Measurements from ENCODE around the gene RNF166.

RNF166 gene

GRCh38 chr16:88742896-88743605 is 36.8 kb upstream of the RNF166 start:
- no peak for TF ChIP-seq CTCF (IDR thresholded peaks at IDR 0.05)

DNA sequence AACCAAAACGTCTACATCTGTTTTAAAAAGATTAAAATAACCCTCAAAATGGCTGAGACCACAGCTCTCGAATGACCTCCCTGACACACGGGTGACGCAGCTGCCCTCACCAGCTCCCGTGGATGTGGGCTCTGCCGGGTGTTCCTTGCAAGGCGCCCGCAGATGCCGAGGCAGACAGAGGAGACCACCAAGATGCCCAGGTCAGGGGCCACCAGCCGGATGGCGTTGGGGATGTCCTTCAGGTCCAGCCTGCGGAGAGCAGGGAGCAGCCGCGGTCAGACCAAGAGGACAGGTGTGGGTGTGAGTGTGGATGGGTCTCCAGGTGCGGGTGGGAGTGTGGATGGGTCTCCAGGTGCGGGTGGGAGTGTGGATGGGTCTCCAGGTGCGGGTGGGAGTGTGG is 35.2 kb upstream of the RNF166 start:
- TF ChIP-seq CTCF (IDR thresholded peaks at IDR 0.05) = no peak

- no peak for TF ChIP-seq CTCF (IDR thresholded peaks at IDR 0.05)
Measured at GRCh38 chr16:88740727-88741055, 34.5 kb upstream of the RNF166 start.

DNA sequence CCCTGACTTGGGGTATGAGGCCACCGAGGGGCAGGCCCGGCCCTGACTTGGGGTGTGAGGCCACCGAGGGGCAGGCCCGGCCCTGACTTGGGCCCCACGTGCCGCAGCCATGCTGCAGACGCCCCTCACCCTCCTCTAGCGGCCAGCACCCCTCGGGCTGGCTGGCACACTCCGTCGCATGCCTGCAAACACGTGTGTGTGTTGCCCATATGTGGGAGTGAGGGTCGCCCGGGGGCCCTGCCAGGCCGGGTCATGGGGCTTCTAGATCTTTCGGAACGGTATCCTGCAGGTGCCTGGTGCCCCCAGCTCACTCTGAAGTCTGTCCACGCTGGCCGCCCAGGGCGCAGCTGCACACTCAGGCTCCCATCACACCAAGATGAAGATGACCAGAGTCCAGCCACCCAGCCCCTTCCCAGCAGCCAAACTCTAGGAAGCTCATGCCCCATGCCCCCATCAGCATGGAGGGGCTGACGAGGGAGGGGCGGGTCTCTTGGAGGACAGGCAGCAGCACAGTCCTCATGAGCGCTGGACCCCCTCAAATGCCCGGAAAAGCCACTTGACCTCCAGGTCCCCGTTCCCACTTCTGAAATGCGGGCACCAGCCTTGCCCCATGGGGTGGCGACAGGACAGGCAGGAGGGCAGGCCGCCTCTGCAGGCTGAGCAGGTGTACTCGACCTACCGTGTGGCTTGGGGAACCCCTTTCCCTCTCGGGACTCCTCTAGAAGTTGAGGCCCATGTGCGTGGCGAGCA is 33.9 kb upstream of the RNF166 start:
- TF ChIP-seq CTCF (IDR thresholded peaks at IDR 0.05) = no peak

DNA sequence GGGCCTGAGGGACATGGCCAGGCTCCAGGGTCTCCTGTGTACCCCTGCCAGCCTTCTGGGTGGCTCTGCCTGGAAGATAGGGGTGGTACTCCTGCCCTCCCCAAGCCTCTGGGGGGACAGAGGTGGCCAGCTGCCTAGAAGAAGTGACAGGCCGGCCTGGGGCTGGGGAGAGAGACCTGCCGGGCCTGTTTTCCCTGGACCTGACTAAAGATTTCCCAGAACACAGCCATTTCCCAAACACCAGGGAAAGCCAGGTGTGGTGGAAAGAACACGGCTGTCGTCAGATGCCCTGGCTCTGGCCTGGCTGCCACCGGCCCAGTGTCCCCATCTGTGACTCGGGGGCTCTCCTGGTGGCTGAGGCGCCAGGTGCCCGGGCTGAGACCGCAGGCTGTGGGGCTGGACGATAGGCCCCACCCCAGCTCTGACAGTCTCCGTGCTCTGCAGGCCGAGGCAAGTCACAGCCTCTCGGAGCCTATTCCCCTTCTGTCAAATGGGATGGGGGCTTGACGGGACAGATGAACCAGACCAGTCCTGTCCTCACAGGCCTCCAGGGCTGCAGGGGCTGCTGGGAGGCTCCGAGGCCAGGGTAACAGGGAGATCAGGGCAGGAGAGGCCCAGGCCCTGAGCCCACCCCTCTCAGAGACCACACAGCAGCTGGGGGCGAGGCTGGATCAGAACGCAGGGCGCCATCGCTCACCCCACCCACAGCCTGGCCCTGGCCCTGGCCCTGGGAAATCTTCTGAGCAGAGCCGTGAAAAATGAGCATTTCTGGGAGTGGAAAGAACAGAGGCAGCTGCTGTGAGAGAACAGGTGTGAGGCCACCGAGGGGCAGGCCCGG is 33.1 kb upstream of the RNF166 start:
- TF ChIP-seq CTCF (IDR thresholded peaks at IDR 0.05) = no peak

DNA sequence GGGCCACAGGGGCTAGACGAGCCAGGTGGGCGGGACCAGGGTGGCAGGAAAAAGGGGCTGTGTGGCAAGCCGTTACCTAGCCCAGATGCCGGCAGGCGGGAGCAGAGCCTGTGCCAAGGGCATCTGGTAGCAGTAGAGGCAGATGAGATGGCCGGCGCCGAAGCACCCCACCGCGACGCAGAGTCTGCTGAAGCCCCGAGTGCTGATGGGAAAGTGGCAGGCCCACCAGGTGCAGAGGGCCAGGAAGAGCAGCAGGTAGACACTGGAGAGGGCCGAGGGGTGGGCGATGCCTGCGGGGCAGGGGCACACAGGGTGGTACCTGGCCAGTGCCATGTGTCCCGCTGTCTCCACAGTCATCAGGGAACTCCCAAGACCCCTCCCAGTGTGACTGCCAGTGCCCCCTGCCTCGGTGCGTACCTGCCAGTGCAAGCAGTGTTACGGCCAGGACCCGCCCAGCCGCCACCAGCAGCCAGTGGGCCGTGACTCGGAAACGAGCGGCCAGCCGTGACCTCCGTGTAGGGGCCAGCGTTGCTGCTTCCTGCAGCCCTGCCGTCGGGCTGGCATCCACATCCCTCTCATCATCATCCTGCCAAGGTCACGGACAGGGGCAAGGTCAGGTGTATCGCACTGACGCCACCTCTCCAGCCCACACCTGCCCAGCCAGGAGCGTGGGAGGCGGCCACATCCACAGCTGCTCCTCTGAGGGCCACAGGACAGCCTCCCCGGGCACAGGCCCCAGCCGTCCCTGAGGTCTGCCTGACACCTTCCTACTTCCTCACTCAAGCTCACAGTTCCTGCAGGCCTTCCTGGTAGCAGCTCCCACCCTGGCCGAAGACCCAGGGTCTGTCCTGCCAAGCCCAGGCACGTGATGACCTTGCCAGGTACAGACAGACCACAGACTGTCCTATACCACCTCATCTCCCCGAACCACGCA is 32.2 kb upstream of the RNF166 start:
- no peak for TF ChIP-seq CTCF (IDR thresholded peaks at IDR 0.05)
